K562 (cell line): ENCODE results near the gene NPDC1. TPM values are rescaled to one million over a fixed set of nuclear protein-coding genes. Genes with fewer than 3 reads are reported as not detected.

Experiments
- ATAC-seq: fragments of 200-7000 bp; cut with Tn5 transposase; 3 replicates; pipeline ENCODE4 v1.9.1; 2020; ENCODE audit warnings: moderate library complexity
- BruUV-seq: library from RNA; stranded (reverse); fragments of 400-500 nt; replicated peaks from 2 replicates; lab custom pipeline; 2021; lab: Mats Ljungman, UMichigan
- CTCF ChIA-PET: fragments of 300-600 bp; formaldehyde crosslinking; extraction: SDS; loops from one replicate; lab custom pipeline; 2021; ENCODE audit warnings: low intra/inter-chr PET ratio; lab: Yijun Ruan, JAX
- POLR2A ChIA-PET: fragments of 300-600, 350-650 bp; sonication (Branson Sonifier 250); formaldehyde crosslinking; extraction: SDS; loops from one replicate; lab custom pipeline; 2021; ENCODE audit warnings: antibody characterized with exemption, inconsistent platforms; lab: Yijun Ruan, JAX
- DNase-seq, 4 experiments: peaks; one replicate each; pipeline versions ENCODE4 v3.0.0 to v3.0.0-alpha.2; 2011 to 2018; ENCODE audit warnings: low spot score in 3 of 4, mixed read lengths in 3 of 4; ENCODE audit errors: extremely low read depth in 1 of 4
- FAIRE-seq: peaks from 2 replicates; lab custom pipeline; 2011; peaks lifted over from hg19 to GRCh38; lab: Jason Lieb, UNC
- H2AFZ ChIP-seq: 2 replicates; pipeline ENCODE4 v1.6.0; 2011; ENCODE audit warnings: low read depth, low read length, control low read depth, inconsistent platforms
- H3K27ac ChIP-seq: fragments of 200-600 bp; 3 replicates; pipeline ENCODE4 v1.8.0; 2011; ENCODE audit warnings: low read depth, mild to moderate bottlenecking, control low read depth, inconsistent platforms, low read length, moderate library complexity, mixed read lengths; ENCODE audit errors: extremely low read depth
- H3K27me3 ChIP-seq, 2 experiments: fragments of 300-600 bp in 1 of 2; 2 replicates in 1 of 2; 3 replicates in 1 of 2; pipeline versions ENCODE4 v1.6.0 to v1.8.0; 2011; ENCODE audit warnings: inconsistent platforms in 2 of 2, low read length in 2 of 2, mild to moderate bottlenecking in 1 of 2, mixed read lengths in 1 of 2, moderate library complexity in 1 of 2; ENCODE audit not compliant: control insufficient read depth in 2 of 2, insufficient read depth in 2 of 2
- H3K36me3 ChIP-seq: fragments of 300-600 bp; 3 replicates; pipeline ENCODE4 v1.8.0; 2011; ENCODE audit warnings: mild to moderate bottlenecking, low read length, inconsistent platforms; ENCODE audit not compliant: control insufficient read depth, insufficient read depth
- H3K4me1 ChIP-seq, 2 experiments: fragments of 200-600 bp in 1 of 2; replicated peaks in 1 of 2; 2 replicates in 1 of 2; 3 replicates in 1 of 2; pipeline versions ENCODE4 v1.5.1 to v1.8.0; 2011; ENCODE audit warnings: inconsistent platforms in 2 of 2, low read length in 2 of 2, mild to moderate bottlenecking in 1 of 2, mixed read lengths in 1 of 2, moderate library complexity in 1 of 2; ENCODE audit not compliant: control insufficient read depth in 2 of 2, insufficient read depth in 2 of 2
- H3K4me2 ChIP-seq: 2 replicates; pipeline ENCODE4 v1.6.1; 2011; ENCODE audit warnings: low read length, control low read depth, inconsistent platforms, mixed read lengths; ENCODE audit not compliant: insufficient read depth
- H3K4me3 ChIP-seq: fragments of 200-600 bp; sonication (generic), shearing (Covaris generic); 2 replicates; pipeline ENCODE4 v1.5.1; 2016; ENCODE audit warnings: control low read depth, inconsistent platforms
- H3K79me2 ChIP-seq: fragments of 200-600 bp; 3 replicates; pipeline ENCODE4 v1.8.0; 2011; ENCODE audit warnings: low read length, inconsistent platforms; ENCODE audit not compliant: control insufficient read depth, insufficient read depth
- H3K9ac ChIP-seq, 2 experiments: 2 replicates each; pipeline versions ENCODE4 v1.6.0 to v1.6.1; 2011; ENCODE audit warnings: low read depth in 2 of 2, low read length in 2 of 2, control low read depth in 1 of 2, inconsistent platforms in 1 of 2, mild to moderate bottlenecking in 1 of 2, mixed read lengths in 1 of 2; ENCODE audit not compliant: insufficient read depth in 1 of 2
- H3K9me1 ChIP-seq: one replicate; pipeline ENCODE4 v1.6.0; 2011; ENCODE audit warnings: inconsistent platforms, mild to moderate bottlenecking, low read length, moderate library complexity; ENCODE audit not compliant: control insufficient read depth, insufficient read depth
- H3K9me3 ChIP-seq: replicated peaks from 2 replicates; pipeline ENCODE4 v1.5.1; 2011; ENCODE audit warnings: low read depth, low read length, inconsistent platforms; ENCODE audit not compliant: control insufficient read depth, insufficient read depth
- H4K20me1 ChIP-seq: replicated peaks from 2 replicates; pipeline ENCODE4 v1.6.1; 2011; ENCODE audit warnings: low read length, inconsistent platforms, mixed read lengths; ENCODE audit not compliant: control insufficient read depth, insufficient read depth
- ATF1 ChIP-seq, 2 experiments: fragments of 450-650 bp in 1 of 2; IDR thresholded peaks; 2 replicates each; pipeline ENCODE4 v1.6.1; 2016; ENCODE audit warnings: missing compliant biosample characterization in 1 of 2, missing genetic modification characterization in 1 of 2
- CSDE1 ChIP-seq, 2 experiments: fragments of 450-650 bp; IDR thresholded peaks; 2 replicates each; pipeline ENCODE4 v1.6.1; 2016; ENCODE audit warnings: mild to moderate bottlenecking in 1 of 2
- DPF2 ChIP-seq: fragments of 450-650 bp; IDR thresholded peaks from 2 replicates; pipeline ENCODE4 v1.6.1; 2016
- ERF ChIP-seq: fragments of 450-650 bp; formaldehyde crosslinking; IDR thresholded peaks from 2 replicates; pipeline ENCODE4 v1.4.0; 2020; ENCODE audit warnings: mild to moderate bottlenecking, mixed read lengths
- HDAC8 ChIP-seq: fragments of 450-650 bp; IDR thresholded peaks from 2 replicates; pipeline ENCODE4 v1.6.1; 2016; ENCODE audit warnings: mild to moderate bottlenecking, missing genetic modification characterization, moderate library complexity, missing compliant biosample characterization
- KLF13 ChIP-seq: fragments of 450-650 bp; IDR thresholded peaks from 2 replicates; pipeline ENCODE4 v1.6.1; 2016; ENCODE audit warnings: missing genetic modification characterization, low read depth, mild to moderate bottlenecking, missing compliant biosample characterization, moderate library complexity, borderline replicate concordance
- MCM2 ChIP-seq: fragments of 450-650 bp; IDR thresholded peaks from 2 replicates; pipeline ENCODE4 v1.6.1; 2017; ENCODE audit warnings: low read depth, mild to moderate bottlenecking
- SMARCC2 ChIP-seq: fragments of 450-650 bp; IDR thresholded peaks from 2 replicates; pipeline ENCODE4 v1.6.1; 2017; ENCODE audit warnings: antibody characterized with exemption, moderate library complexity, mild to moderate bottlenecking, low read depth
- TFAM ChIP-seq: fragments of 250-450 bp; sonication (Bioruptor Pico); conservative IDR thresholded peaks from 2 replicates; pipeline ENCODE4 v1.5.0; 2021; ENCODE audit warnings: mild to moderate bottlenecking, moderate library complexity
- ZC3H8 ChIP-seq: fragments of 450-650 bp; IDR thresholded peaks from 2 replicates; pipeline ENCODE4 v1.6.1; 2017
- ZNF184 ChIP-seq: sonication (generic); formaldehyde crosslinking; IDR thresholded peaks from 2 replicates; pipeline ENCODE4 v1.5.0; 2020; ENCODE audit warnings: missing genetic modification reagents
- WGBS: fragments of 100-300 bp; shearing (Covaris generic); methylation state at CpG from one replicate; pipeline ENCODE4 v1.1.6; 2016; ENCODE audit warnings: low coverage, mixed read lengths; ENCODE audit not compliant: insufficient coverage; ENCODE audit errors: missing lambda C conversion rate; 5-methylcytosine and 5-hydroxymethylcytosine counted together
- in situ Hi-C: fragments of 300-500 bp; cut with MboI; formaldehyde crosslinking; loops from 4 replicates; pipeline ENCODE4 v1.15.0; 2018; ENCODE audit warnings: inconsistent platforms, mixed read lengths
- intact Hi-C: fragments of 100-400 bp; cut with micrococcal nuclease; formaldehyde crosslinking; loops from 2 replicates; pipeline ENCODE4 v1.14.2; 2022
- polyA plus RNA-seq, 8 experiments: library from polyadenylated mRNA; depleted of rRNA in 4 of 8; stranded (reverse) in 5 of 8; unstranded in 3 of 8; fragments of >200 nt; fragmentation: Nextera tagmentation in 2 of 8; fragmentation: Illumina TruSeq in 1 of 8; extraction: Ambion mirVana in 2 of 8; extraction: Trizol in 1 of 8; gene quantifications; 2 replicates each; pipeline versions ENCODE4 v1.2.1 to v1.2.3, GENCODE V29; 2011 to 2014; ENCODE audit warnings: inconsistent platforms in 1 of 8, missing spikeins in 1 of 8
- total RNA-seq, 7 experiments: library from RNA; depleted of rRNA in 6 of 7; stranded (reverse); fragments of >200 nt in 6 of 7; fragmentation: Illumina TruSeq in 2 of 7; extraction: Trizol in 2 of 7; gene quantifications; 2 replicates each; pipeline versions ENCODE4 v1.2.1 to v1.2.3, GENCODE V29; 2011 to 2021; ENCODE audit warnings: low replicate concordance in 1 of 7
- TF ChIP-seq, protein P1 (sequence below): IDR thresholded peaks from 2 replicates; pipeline ENCODE4 v1.6.1; 2014; ENCODE audit warnings: antibody characterized with exemption
- TF ChIP-seq, protein P2 (sequence below): fragments of 250-450 bp; sonication (Bioruptor Pico); IDR thresholded peaks from 2 replicates; pipeline ENCODE4 v1.4.0; 2020; ENCODE audit warnings: mild to moderate bottlenecking

NPDC1 gene
- total and polyA plus RNA-seq, 9 of the 15 experiments (the other 6 are each of a cell fraction or from before 2014, with no cell fraction given), result 0.06 to 2.1 (median 0.53) TPM; not detected in 3

DNA sequence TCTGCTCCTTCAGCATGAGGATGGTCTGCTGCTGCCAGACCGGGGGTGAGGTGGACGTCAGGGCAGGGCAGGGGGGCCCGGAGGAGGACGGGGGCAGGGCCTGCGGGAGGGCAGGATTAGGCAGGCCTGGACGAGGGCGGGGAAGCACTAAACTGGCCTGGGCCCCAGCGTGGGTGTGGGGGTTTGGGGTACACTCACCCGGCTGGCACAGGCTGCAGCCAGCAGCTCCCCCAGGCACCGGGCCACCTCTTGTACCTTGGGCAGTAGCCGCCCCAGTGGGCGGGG is 18.8 kb upstream of the NPDC1 start:
- ATAC-seq, result no peak

More for the DNA sequence above, 18.8 kb upstream of the NPDC1 start:
- TF ChIP-seq ZC3H8 (no peak), TFAM (CRISPR knock-in tag) (no peak), DPF2 (no peak), KLF13 (tag) (no peak), ERF (CRISPR knock-in tag) (no peak), MCM2 (no peak), SMARCC2 (no peak), HDAC8 (tag) (no peak), CSDE1 (IDR thresholded peaks at IDR 0.05) (no peak), ATF1 (CRISPR knock-in tag; IDR thresholded peaks at IDR 0.05) (no peak), ATF1 (tag; IDR thresholded peaks at IDR 0.05) (no peak), ZNF184 (CRISPR knock-in tag) (no peak)
- TF ChIP-seq, protein P1, sequence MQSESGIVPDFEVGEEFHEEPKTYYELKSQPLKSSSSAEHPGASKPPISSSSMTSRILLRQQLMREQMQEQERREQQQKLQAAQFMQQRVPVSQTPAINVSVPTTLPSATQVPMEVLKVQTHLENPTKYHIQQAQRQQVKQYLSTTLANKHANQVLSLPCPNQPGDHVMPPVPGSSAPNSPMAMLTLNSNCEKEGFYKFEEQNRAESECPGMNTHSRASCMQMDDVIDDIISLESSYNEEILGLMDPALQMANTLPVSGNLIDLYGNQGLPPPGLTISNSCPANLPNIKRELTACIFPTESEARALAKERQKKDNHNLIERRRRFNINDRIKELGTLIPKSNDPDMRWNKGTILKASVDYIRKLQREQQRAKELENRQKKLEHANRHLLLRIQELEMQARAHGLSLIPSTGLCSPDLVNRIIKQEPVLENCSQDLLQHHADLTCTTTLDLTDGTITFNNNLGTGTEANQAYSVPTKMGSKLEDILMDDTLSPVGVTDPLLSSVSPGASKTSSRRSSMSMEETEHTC, result no peak
- TF ChIP-seq, protein P2, sequence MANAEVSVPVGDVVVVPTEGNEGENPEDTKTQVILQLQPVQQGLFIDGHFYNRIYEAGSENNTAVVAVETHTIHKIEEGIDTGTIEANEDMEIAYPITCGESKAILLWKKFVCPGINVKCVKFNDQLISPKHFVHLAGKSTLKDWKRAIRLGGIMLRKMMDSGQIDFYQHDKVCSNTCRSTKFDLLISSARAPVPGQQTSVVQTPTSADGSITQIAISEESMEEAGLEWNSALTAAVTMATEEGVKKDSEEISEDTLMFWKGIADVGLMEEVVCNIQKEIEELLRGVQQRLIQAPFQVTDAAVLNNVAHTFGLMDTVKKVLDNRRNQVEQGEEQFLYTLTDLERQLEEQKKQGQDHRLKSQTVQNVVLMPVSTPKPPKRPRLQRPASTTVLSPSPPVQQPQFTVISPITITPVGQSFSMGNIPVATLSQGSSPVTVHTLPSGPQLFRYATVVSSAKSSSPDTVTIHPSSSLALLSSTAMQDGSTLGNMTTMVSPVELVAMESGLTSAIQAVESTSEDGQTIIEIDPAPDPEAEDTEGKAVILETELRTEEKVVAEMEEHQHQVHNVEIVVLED (CRISPR knock-in tag), result no peak
- WGBS, result 77% methylated on average over 5 of the region's 12 CpGs
- intact Hi-C loops (no loop called here), in situ Hi-C loops (no loop called here)
- no peak overlapping the region for H2AFZ ChIP-seq
- H3K4me2 ChIP-seq, result no peak overlapping the region
- no TSS peak for BruUV-seq
- H3K27ac ChIP-seq, result no peak overlapping the region
- DNase-seq (no peak), FAIRE-seq (no peak)
- H3K27me3 ChIP-seq, result no peaks in the 10 kb centered on the region
- H3K9me1 ChIP-seq, result peaks cover 8% of the 10 kb centered on the region
- ChIA-PET POLR2A (no interaction called here), CTCF (no interaction called here)
- no peaks in the 10 kb centered on the region for H3K9me3 ChIP-seq
- H3K36me3 ChIP-seq, result peaks cover 41% of the 10 kb centered on the region; the same call in 2 of the 3 replicates
- H3K4me1 ChIP-seq, result peaks cover 18 to 58% of the 10 kb centered on the region in 2 experiments; a peak in 4 of 5 replicates
- no peak overlapping the region; a peak in 1 of 4 replicates for H3K9ac ChIP-seq
- no peak overlapping the region for H3K4me3 ChIP-seq
- H3K79me2 ChIP-seq, result peaks cover 26% of the 10 kb centered on the region
- H4K20me1 ChIP-seq, result peaks cover 22% of the 10 kb centered on the region
